CD14-positive monocyte (primary cell): ENCODE measurements around the gene VAT1. TPM values are rescaled to one million over a fixed set of nuclear protein-coding genes. Genes with fewer than 3 reads are reported as not detected.

ENCODE experiments used
- DNase-seq, 3 donors: peaks; one replicate each; pipeline ENCODE4 v3.0.0-alpha.2; 2011 to 2022
- H2AFZ ChIP-seq: 2 replicates; pipeline ENCODE4 v1.6.0; 2012; ENCODE audit warnings: mild to moderate bottlenecking, low read depth, low read length, inconsistent platforms; ENCODE audit not compliant: insufficient read depth, poor library complexity, severe bottlenecking
- H3K27ac ChIP-seq, 2 donors: 1 replicate in 1 of 2; 2 replicates in 1 of 2; pipeline ENCODE4 v1.5.1; 2012 to 2013; ENCODE audit warnings: low read length in 2 of 2, control low read depth in 1 of 2, inconsistent platforms in 1 of 2, low read depth in 1 of 2, mild to moderate bottlenecking in 1 of 2
- H3K27me3 ChIP-seq, 2 donors: one replicate each; pipeline versions ENCODE4 v1.6.0 to v1.6.1; 2011 to 2013; ENCODE audit warnings: low read length in 2 of 2; ENCODE audit not compliant: control insufficient read depth in 2 of 2, insufficient read depth in 2 of 2
- H3K36me3 ChIP-seq, 2 donors: replicated peaks in 1 of 2; 1 replicate in 1 of 2; 2 replicates in 1 of 2; pipeline versions ENCODE4 v1.5.1 to v1.6.1; 2012 to 2013; ENCODE audit warnings: low read length in 2 of 2, control low read depth in 1 of 2, inconsistent platforms in 1 of 2, mild to moderate bottlenecking in 1 of 2; ENCODE audit not compliant: insufficient read depth in 2 of 2, control insufficient read depth in 1 of 2
- H3K4me1 ChIP-seq, 2 donors: 1 replicate in 1 of 2; 2 replicates in 1 of 2; pipeline versions ENCODE4 v1.5.1 to v1.6.1; 2012 to 2013; ENCODE audit warnings: low read length in 2 of 2, control low read depth in 1 of 2, inconsistent platforms in 1 of 2, mild to moderate bottlenecking in 1 of 2, moderate library complexity in 1 of 2; ENCODE audit not compliant: insufficient read depth in 2 of 2, control insufficient read depth in 1 of 2
- H3K4me2 ChIP-seq: replicated peaks from 2 replicates; pipeline ENCODE3; 2012; ENCODE audit warnings: low read length, moderate library complexity, mild to moderate bottlenecking; ENCODE audit not compliant: poor library complexity, severe bottlenecking; ENCODE audit errors: extremely low read depth
- H3K4me3 ChIP-seq, 3 experiments: fragments of 200-600 bp in 1 of 3; sonication (generic) in 1 of 3; replicated peaks in 1 of 3; 1 replicate in 2 of 3; 2 replicates in 1 of 3; pipeline ENCODE4 v1.5.1; 2011 to 2013; ENCODE audit warnings: low read length in 3 of 3, mild to moderate bottlenecking in 3 of 3, control low read depth in 2 of 3, low read depth in 2 of 3, inconsistent platforms in 1 of 3, moderate library complexity in 1 of 3
- H3K79me2 ChIP-seq: 2 replicates; pipeline ENCODE4 v1.6.0; 2012; ENCODE audit warnings: mild to moderate bottlenecking, control low read depth, inconsistent platforms, low read length, moderate library complexity; ENCODE audit not compliant: insufficient read depth
- H3K9ac ChIP-seq: 2 replicates; pipeline ENCODE4 v1.6.0; 2017; ENCODE audit warnings: low read length, mild to moderate bottlenecking; ENCODE audit not compliant: insufficient read depth, poor library complexity, severe bottlenecking
- H3K9me3 ChIP-seq, 2 donors: replicated peaks in 1 of 2; 1 replicate in 1 of 2; 2 replicates in 1 of 2; pipeline versions ENCODE4 v1.5.1 to v1.6.1; 2012 to 2013; ENCODE audit warnings: low read length in 2 of 2, control low read depth in 1 of 2; ENCODE audit not compliant: control insufficient read depth in 1 of 2, insufficient read depth in 1 of 2
- H4K20me1 ChIP-seq: 2 replicates; pipeline ENCODE4 v1.6.0; 2012; ENCODE audit warnings: mild to moderate bottlenecking, low read length, control low read depth, moderate library complexity; ENCODE audit not compliant: insufficient read depth
- H3K27ac Mint-ChIP-seq, 7 donors: one replicate each; pipeline ENCODE4 v1.8.0; 2020; ENCODE audit warnings: mild to moderate bottlenecking in 7 of 7, mixed read lengths in 7 of 7, moderate library complexity in 6 of 7, inconsistent platforms in 2 of 7
- H3K27me3 Mint-ChIP-seq, 3 donors: one replicate each; pipeline ENCODE4 v1.8.0; 2021 to 2022; ENCODE audit warnings: low read depth in 3 of 3, mild to moderate bottlenecking in 3 of 3, mixed read lengths in 3 of 3, moderate library complexity in 3 of 3, inconsistent platforms in 1 of 3
- H3K36me3 Mint-ChIP-seq, 2 donors: one replicate each; pipeline ENCODE4 v1.8.0; 2020; ENCODE audit warnings: mixed read lengths in 2 of 2, inconsistent platforms in 1 of 2, mild to moderate bottlenecking in 1 of 2
- H3K4me1 Mint-ChIP-seq: one replicate; pipeline ENCODE4 v1.8.0; 2020; ENCODE audit warnings: mild to moderate bottlenecking, mixed read lengths
- H3K4me3 Mint-ChIP-seq, 2 donors: one replicate each; pipeline ENCODE4 v1.8.0; 2020; ENCODE audit warnings: mild to moderate bottlenecking in 2 of 2, mixed read lengths in 2 of 2, moderate library complexity in 1 of 2
- H3K9me3 Mint-ChIP-seq, 7 donors: one replicate each; pipeline ENCODE4 v1.8.0; 2020 to 2022; ENCODE audit warnings: mixed read lengths in 7 of 7, mild to moderate bottlenecking in 6 of 7, moderate library complexity in 6 of 7, inconsistent platforms in 2 of 7
- CTCF ChIP-seq: fragments of 200-600 bp; IDR thresholded peaks from one replicate; pipeline ENCODE4 v1.8.0; 2022; ENCODE audit warnings: antibody characterized with exemption, mild to moderate bottlenecking
- WGBS: methylation state at CpG from one replicate; pipeline ENCODE4 v1.1.5; 2013; ENCODE audit warnings: missing lambda C conversion rate; ENCODE audit not compliant: insufficient coverage; 5-methylcytosine and 5-hydroxymethylcytosine counted together
- intact Hi-C, 2 donors: fragments of 100-400 bp; cut with micrococcal nuclease; formaldehyde crosslinking; loops; one replicate each; pipeline versions ENCODE4 v1.15.0 to v1.15.1; 2023
- polyA plus RNA-seq, 3 donors: library from polyadenylated mRNA; depleted of rRNA in 1 of 3; unstranded in 2 of 3; stranded (reverse) in 1 of 3; fragments of 300-500 nt in 2 of 3; fragments of >200 nt in 1 of 3; fragmentation: Illumina TruSeq in 2 of 3; gene quantifications; 1 replicate in 2 of 3; 2 replicates in 1 of 3; pipeline ENCODE4 v1.2.3, GENCODE V29; 2012 to 2021

VAT1 gene
- polyA plus RNA-seq, 3 donors, result 12.7 to 39.5 (median 38.0) TPM

GRCh38 chr17:42967925-42968324 is 54.3 kb downstream of the VAT1 start:
- Mint-ChIP-seq H3K9me3 (peaks cover 0 to 2% (median 0%) of the 10 kb centered on the region in 7 donors), H3K27me3 (peaks cover 0 to 2% (median 0%) of the 10 kb centered on the region in 3 donors), H3K4me1 (peaks cover 16% of the 10 kb centered on the region), H3K36me3 (no peaks in the 10 kb centered on the region), H3K27ac (no peak overlapping the region), H3K4me3 (no peak overlapping the region)
- peaks cover 7% of the 10 kb centered on the region for H3K79me2 ChIP-seq
- WGBS, result no CpG with 5 or more reads among the region's 1 CpG
- no peaks in the 10 kb centered on the region for H3K36me3 ChIP-seq
- TF ChIP-seq CTCF, result no peak
- no peak overlapping the region for H3K4me2 ChIP-seq
- no peak for DNase-seq
- intact Hi-C loops, result no loop called here
- H2AFZ ChIP-seq, result no peak overlapping the region
- peaks cover 9 to 10% of the 10 kb centered on the region in 2 donors for H3K4me1 ChIP-seq
- no peaks in the 10 kb centered on the region for H4K20me1 ChIP-seq
- H3K27ac ChIP-seq, result no peak overlapping the region
- H3K27me3 ChIP-seq, result no peaks in the 10 kb centered on the region
- H3K9ac ChIP-seq, result no peak overlapping the region
- H3K4me3 ChIP-seq, result no peak overlapping the region
- H3K9me3 ChIP-seq, result no peaks in the 10 kb centered on the region

Other genes starting within 250 kb of the VAT1 start
- gene VPS25, start 248.9 kb downstream of the VAT1 start, polyA plus RNA-seq, result 100 to 1,000 TPM in 2 of 3 donors, 10 to 100 TPM in 1; 71.3 to 125 (median 104) TPM
- not detected for gene WNK4, start 241.8 kb downstream of the VAT1 start, polyA plus RNA-seq
- 100 to 1,000 TPM in 2 of 3 donors, 10 to 100 TPM in 1; 21.5 to 171 (median 156) TPM for gene COA3, start 223.7 kb downstream of the VAT1 start, polyA plus RNA-seq
- not detected for gene CNTD1, start 223.5 kb downstream of the VAT1 start, polyA plus RNA-seq
- gene BECN1, start 198.1 kb downstream of the VAT1 start, polyA plus RNA-seq, result 100 to 1,000 TPM in 1 of 3 donors, 10 to 100 TPM in 2; 68.1 to 105 (median 91.8) TPM
- gene PSME3, start 189.0 kb downstream of the VAT1 start, polyA plus RNA-seq, result 100 to 1,000 TPM in 2 of 3 donors, 10 to 100 TPM in 1; 61.9 to 137 (median 124) TPM
- 1 to 10 TPM in 1 of 3 donors, under 1 TPM in 1, not detected in 1; 0.09 to 1.6 TPM for gene AOC2, start 177.8 kb downstream of the VAT1 start, polyA plus RNA-seq
- gene AOC3, start 171.2 kb downstream of the VAT1 start, polyA plus RNA-seq, result under 1 TPM in 1 of 3 donors, not detected in 2; 0.85 TPM
- not detected for gene G6PC1, start 121.6 kb downstream of the VAT1 start, polyA plus RNA-seq
- 10 to 100 TPM; 14.4 to 31.8 (median 17.4) TPM for gene AARSD1, start 57.9 kb downstream of the VAT1 start, polyA plus RNA-seq
- gene PTGES3L, start 42.3 kb downstream of the VAT1 start, polyA plus RNA-seq, result under 1 TPM in 1 of 3 donors, not detected in 2; 0.32 TPM
- 10 to 100 TPM in 1 of 3 donors, 1 to 10 TPM in 2; 7.5 to 10.3 (median 9.9) TPM for gene RUNDC1, start 41.8 kb downstream of the VAT1 start, polyA plus RNA-seq
- 1,000 to 10,000 TPM; 1,073 to 2,156 (median 1,232) TPM for gene RPL27, start 24.0 kb downstream of the VAT1 start, polyA plus RNA-seq
- 100 to 1,000 TPM in 2 of 3 donors, 10 to 100 TPM in 1; 76.9 to 152 (median 106) TPM for gene IFI35, start 15.6 kb downstream of the VAT1 start, polyA plus RNA-seq
- not detected for gene RND2, start 2.8 kb upstream of the VAT1 start, polyA plus RNA-seq
- gene BRCA1, start 103.0 kb upstream of the VAT1 start, polyA plus RNA-seq, result 1 to 10 TPM in 2 of 3 donors, under 1 TPM in 1; 0.87 to 2.6 (median 1.9) TPM
- gene NBR1, start 148.8 kb upstream of the VAT1 start, polyA plus RNA-seq, result 10 to 100 TPM; 40.4 to 88.5 (median 64.0) TPM
- gene TMEM106A, start 189.5 kb upstream of the VAT1 start, polyA plus RNA-seq, result 10 to 100 TPM in 1 of 3 donors, 1 to 10 TPM in 2; 6.9 to 26.6 (median 8.0) TPM
- gene CCDC200, start 206.2 kb upstream of the VAT1 start, polyA plus RNA-seq, result not detected
- not detected for gene RNU2-1, start 211.6 kb upstream of the VAT1 start, polyA plus RNA-seq